WI38 (cell line): ENCODE measurements around the gene ZC3H10.
A peak's percentile ranks its signal among the peaks of the same experiment; 100 is the strongest.

Experiments
- H3K4me3 ChIP-seq: 2 replicates; pipeline ENCODE4 v1.5.1; 2011; ENCODE audit warnings: low read depth, mild to moderate bottlenecking, control low read depth, low read length
- TF ChIP-seq, protein P1 (sequence below): IDR thresholded peaks from 2 replicates; pipeline ENCODE4 v1.5.1; 2012; ENCODE audit warnings: low read depth, mild to moderate bottlenecking, control low read depth, low read length

The ZC3H10 gene

GRCh38 chr12:56155256-56155845 lies 37.3 kb downstream of the ZC3H10 start:
- TF ChIP-seq, protein P1, sequence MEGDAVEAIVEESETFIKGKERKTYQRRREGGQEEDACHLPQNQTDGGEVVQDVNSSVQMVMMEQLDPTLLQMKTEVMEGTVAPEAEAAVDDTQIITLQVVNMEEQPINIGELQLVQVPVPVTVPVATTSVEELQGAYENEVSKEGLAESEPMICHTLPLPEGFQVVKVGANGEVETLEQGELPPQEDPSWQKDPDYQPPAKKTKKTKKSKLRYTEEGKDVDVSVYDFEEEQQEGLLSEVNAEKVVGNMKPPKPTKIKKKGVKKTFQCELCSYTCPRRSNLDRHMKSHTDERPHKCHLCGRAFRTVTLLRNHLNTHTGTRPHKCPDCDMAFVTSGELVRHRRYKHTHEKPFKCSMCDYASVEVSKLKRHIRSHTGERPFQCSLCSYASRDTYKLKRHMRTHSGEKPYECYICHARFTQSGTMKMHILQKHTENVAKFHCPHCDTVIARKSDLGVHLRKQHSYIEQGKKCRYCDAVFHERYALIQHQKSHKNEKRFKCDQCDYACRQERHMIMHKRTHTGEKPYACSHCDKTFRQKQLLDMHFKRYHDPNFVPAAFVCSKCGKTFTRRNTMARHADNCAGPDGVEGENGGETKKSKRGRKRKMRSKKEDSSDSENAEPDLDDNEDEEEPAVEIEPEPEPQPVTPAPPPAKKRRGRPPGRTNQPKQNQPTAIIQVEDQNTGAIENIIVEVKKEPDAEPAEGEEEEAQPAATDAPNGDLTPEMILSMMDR, result no peak
- no peak overlapping the region for H3K4me3 ChIP-seq

GRCh38 chr12:56156464-56157200 lies 38.6 kb downstream of the ZC3H10 start:
- peak overlapping the region; percentile 87 for H3K4me3 ChIP-seq

DNA sequence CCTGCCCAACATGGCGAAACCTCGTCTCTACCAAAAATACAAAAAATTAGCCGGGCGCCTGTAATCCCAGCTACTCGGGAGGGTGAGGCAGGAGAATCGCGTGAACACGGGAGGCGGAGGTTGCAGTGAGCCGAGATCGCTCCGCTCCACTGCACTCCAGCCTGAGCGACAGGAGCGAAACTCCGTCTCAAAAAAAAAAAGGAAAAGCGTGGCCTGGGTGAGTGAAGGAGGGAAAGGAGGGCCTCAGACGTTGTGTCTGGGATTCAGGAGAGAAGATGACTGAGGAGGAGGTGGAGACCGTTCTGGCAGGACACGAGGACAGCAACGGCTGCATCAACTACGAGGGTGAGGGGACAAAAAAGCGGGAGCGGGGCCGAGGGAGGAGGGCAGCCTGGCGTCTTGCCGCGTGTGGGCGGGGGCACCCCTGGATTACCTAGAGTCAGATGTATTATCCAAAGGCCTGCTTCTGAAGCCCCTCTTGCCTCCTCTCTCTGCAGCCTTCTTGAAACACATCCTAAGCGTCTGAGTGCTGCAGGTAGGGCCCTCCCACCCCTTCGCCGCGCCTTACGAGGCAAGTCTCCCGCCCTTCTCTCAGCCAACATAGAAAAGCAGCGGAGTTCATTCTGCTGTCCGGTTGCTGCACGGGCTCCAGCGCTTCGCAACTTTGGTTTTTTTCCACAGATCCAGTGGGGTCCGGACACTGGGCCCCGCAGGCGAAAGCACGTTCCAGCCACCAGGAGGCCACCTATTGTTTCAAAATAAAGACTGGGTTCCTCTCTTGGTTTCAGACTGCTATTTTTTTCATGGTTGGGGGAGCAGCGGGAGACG lies 39.3 kb downstream of the ZC3H10 start:
- TF ChIP-seq, protein P1, result peak; percentile 66
- peak overlapping the region; percentile 87 for H3K4me3 ChIP-seq

GRCh38 chr12:56158029-56158925 lies 40.2 kb downstream of the ZC3H10 start, which contains the start of gene MYL6:
TSS of gene MYL6 (plus strand) at chr12:56158359. CDS start at chr12:56158402, 43 bp downstream.
- TF ChIP-seq, protein P1, result no peak
- H3K4me3 ChIP-seq, result peak within 1 kb of the TSS; percentile 87

- peak overlapping the region; percentile 87 for H3K4me3 ChIP-seq
- TF ChIP-seq, protein P1, result no peak
Measured at GRCh38 chr12:56158926-56159461, 40.9 kb downstream of the ZC3H10 start.

DNA sequence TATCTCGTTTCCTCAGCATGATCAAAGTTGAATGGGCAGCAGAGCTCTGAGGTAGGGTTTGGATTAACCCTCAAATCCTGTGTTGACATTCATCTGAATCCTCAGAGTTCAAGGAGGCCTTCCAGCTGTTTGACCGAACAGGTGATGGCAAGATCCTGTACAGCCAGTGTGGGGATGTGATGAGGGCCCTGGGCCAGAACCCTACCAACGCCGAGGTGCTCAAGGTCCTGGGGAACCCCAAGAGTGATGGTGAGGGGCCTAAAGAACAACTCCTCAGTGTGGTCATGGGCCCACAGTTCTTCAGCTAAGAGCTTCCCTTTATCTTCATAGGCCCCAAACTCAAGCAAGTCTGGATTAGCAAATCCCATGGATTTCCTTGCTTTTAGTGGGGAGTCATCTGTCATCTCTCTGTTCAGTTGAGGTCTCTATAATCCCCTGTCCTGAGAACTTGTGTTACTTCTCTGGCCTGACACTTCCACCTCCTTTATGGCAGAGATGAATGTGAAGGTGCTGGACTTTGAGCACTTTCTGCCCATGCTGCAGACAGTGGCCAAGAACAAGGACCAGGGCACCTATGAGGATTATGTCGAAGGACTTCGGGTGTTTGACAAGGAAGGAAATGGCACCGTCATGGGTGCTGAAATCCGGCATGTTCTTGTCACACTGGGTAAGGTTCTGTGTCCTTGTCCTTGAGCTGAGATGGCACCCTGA lies 41.6 kb downstream of the ZC3H10 start:
- H3K4me3 ChIP-seq, result peak overlapping the region; percentile 87
- TF ChIP-seq, protein P1, result no peak
